Activated CD8-positive, alpha-beta memory T cell treated with anti-CD3 and anti-CD28 coated beads, Interleukin-2, amount 50 U/mL, for 4 hours (primary cell): ENCODE results near the gene BMPR1B.

Experiments used
- DNase-seq: peaks from one replicate; pipeline ENCODE4 v3.0.0-alpha.2; 2020

The BMPR1B gene

DNA sequence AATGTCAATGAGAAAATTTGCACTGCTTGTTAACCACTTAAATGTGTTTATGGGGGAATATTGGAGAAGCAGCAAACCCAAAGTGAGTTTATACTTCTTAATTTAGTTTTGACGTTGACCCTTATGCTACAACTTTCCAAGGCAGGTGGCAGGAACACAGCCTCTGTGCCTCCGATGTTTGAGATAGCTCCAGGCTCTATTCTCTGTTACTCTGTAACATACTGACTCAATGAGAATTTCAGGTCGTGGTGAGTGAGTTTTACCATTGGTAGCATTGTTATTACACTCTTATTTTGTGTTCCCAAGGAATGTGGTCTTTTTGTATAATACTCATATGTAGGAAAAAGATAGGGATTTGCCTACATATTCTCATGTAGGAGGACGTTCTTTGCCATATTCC, 210.7 kb downstream of the BMPR1B start:
- no peak for DNase-seq

DNA sequence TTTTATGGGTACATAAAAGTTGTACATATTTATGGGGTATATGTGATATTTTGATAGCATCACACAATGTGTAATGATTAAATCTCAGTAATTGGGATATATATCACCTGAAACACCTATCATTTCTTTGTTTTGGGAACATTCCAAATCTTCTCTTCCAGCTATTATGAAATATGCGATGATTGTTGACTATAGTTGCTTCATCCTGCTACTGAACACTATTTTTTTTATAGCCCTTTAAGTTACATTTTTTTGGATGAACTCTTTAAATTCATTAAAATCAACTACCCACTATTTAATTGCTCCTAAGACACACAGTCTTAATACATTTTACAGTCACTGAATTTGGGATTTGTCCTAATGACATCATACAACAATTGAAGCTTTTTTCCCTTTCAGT, 212.9 kb downstream of the BMPR1B start:
- DNase-seq: no peak

DNA sequence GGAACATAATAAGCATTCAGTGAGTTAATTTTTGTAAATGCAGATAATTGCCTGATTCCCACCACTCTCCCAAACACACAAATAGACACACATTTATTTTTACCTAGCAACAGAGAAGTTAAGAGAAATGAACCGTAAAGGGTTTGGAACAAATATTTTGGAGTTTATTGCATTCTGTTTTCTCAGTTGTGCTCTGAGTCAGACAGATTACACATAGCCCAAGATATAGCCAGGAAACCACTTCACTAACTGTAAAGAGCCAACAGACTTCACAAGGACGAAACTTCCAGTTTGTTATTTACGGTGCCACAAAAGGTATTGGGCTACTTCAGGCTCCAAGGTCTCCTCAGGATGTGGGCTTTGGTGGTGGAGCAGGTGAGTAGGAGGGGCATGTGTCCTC, 217.0 kb downstream of the BMPR1B start:
- DNase-seq: no peak

DNA sequence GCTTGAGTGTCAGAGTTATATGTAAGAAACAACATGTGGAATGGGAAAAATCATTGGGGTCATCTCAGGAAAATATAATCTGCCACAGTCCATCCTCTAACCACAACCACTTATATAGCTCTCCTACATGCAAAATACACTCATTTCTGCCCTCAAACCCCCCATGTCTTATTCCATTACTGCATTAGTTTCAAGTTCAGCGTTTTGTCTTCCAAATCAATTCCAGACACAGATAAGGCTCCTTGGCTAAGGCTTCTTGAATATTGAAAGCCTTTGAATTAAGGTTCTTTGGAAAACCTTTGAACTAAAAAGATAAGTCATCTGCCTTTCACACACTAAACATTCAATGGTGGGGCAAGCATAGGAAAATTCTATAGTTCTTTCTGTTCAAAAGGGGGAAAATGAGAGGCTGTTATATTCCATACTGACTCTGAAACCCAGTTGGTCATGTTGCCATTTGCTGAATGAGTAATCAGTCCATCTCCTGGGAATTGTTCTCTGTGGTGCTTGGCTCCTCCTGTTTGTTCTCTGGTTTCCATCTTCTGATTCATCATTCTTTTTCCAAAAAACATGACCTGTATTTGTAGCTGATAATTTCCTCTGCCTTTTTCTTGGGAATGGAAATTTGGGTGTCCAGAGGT, 218.7 kb downstream of the BMPR1B start:
- no peak for DNase-seq

DNA sequence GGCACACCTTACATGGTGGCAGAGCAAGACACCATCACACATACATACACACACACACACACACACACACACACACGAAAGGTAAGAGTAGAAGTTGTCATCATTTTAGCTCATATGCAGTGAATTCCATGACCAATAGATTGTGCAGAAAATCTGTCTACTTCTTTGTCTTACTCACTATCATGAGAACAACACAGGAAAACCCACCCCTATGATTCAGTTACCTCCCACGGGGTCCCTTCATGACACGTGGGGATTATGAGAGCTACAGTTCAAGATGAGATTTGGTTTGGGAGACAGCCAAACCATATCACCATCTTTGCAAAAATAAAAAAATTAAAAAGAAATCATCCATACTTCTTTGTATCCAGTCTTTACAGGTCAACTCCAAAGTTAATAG, 221.1 kb downstream of the BMPR1B start:
- DNase-seq: no peak

DNA sequence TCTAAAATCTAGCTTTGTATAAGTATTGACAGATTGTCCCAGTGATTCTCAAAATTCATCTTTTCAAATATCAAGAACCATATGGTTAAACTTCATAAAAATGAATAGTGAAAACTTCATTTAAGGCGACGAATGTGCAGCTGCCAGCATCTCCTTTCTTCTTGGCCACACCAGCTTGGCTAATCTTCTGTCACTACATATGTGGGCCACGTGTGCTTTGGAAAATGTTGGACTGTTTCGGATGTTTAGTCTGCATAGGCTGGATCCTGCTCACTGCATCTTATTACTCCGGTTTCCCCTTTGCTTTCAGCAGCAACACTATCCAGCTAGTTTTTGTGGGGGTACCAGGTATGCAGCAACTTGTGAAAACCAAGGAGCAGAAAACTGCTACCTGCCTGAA, 221.9 kb downstream of the BMPR1B start:
- no peak for DNase-seq

DNA sequence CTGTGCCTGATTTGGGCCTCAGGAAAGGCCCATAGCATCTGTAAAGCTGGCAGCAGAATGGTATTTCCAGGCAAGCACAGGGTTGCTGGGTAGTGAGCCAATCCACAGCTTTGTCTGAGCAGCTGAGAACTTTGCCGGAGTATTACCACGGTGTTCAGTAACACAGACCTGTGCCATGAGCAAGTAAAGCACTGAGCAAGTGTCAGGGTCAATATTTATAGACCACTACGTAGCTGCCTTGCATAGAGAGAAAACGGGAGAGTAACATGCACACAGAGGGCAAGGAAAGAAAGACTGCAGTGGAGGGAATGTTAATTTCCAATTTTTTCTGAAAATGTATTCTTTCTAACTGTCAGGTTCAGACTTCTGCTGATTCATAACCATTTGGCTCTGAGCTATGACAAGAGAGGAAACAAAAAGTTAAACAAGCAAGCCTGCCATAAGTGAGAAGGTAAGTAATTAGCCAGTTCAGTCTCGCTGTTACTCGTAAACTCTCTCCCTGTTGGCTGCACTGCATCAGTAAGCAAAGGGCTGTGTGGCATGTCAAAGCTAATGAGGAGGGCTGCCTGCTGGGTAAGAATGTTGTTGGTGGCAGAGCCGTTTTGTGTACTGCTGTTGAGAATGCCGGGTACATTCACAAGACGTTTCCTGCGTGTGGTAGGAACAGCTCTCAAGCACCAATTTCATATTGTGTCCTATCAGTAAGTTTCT, 238.1 kb downstream of the BMPR1B start:
- DNase-seq: no peak

DNA sequence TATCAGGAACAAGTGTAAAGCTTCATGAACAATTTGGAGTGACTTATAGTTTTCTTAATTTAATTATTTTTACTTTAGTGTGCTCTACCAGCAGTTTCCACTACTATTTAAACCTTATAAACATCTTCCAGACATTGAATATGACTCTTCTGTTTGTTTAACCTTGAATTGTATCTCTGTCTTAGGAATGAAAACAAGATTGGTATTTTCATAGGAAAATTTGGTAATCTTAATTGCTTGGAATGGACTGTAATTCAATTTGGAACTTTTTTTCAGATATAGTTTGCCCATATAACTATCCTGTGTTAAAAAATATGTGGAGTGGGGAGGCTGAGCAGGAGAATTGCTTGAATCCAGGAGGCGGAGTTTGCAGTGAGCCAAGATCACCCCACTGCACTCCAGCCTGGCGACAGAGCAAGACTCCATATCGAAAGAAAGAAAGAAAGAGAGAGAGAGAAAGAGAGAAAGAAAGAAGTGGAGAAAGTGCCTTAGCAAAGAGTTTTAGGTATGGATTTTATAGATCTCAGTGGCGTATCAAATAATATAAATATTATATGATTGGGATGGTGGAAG, 242.4 kb downstream of the BMPR1B start:
- no peak for DNase-seq

DNA sequence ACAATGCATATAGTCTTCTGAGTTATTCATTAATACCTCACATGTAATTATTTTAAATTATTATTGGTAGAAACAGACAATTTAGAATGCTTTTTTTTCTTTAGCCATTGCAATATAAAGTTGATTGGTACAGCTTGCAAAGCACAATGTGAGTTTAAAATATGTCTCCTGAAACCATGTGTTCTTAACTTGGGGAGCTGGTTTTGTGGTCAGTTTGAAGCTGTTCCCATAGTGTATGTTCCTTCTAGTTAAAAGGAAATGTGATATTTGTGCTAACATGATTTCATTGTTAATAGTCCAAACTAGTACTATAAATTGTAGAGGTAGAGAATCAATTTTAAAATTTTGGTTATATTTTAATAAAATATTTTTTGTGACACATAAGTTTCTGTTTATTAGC, 247.2 kb downstream of the BMPR1B start:
- no peak for DNase-seq

DNA sequence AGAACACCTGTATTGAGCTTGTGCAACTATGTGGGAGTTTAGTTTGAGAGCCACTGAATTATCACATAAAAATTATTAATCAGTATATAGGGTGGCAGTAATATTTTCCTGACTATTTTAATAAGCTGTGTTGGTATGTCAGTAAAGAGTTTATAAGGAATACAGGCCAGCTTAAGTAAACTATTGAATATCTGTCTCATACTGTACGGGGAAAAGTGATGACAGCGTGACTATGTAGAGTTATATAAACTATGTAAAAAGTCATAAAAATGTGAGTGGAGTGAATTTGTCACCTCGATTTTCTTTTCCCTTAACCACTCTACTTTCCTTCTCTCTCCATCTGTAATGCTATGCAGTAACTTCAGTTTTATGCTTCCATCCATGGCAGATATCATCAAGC, 250.2 kb downstream of the BMPR1B start:
- DNase-seq: no peak

DNA sequence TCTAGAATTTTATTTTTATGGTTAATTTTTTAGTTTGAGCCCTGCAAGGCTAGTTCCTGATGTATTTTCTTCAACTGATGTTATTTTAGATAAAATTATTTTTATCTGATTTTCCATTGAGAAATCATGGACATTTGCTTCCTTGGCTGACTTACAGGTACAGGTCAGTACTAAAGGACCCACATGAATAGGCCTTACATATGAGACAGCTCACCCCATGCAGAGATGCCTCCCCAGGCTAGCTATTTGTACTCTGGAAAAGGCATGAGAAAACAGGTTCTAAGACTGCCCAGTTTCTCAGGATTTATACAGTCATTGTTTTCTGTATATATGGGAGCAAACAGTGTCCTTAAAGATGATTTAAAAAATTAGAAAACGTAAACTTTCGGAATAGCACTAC, 255.5 kb downstream of the BMPR1B start:
- DNase-seq: no peak

DNA sequence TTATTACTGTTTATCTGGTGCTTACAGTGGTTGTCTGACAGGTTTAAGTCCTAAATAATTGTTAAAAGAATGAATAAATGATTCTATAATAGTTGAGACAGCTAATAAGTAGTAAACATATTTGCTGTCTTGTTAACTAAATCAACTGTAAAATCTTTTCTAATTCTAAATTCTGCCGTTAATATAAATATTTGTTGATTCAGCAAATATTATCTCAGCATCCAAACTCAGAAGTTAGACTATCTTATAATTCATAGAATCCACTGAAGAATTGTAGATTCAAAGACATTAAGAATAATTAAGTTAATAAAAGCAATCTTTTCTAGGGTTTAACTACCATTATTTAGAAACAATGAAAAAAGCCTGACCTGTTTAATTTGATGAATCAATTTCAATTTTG, 256.3 kb downstream of the BMPR1B start:
- DNase-seq: no peak

DNA sequence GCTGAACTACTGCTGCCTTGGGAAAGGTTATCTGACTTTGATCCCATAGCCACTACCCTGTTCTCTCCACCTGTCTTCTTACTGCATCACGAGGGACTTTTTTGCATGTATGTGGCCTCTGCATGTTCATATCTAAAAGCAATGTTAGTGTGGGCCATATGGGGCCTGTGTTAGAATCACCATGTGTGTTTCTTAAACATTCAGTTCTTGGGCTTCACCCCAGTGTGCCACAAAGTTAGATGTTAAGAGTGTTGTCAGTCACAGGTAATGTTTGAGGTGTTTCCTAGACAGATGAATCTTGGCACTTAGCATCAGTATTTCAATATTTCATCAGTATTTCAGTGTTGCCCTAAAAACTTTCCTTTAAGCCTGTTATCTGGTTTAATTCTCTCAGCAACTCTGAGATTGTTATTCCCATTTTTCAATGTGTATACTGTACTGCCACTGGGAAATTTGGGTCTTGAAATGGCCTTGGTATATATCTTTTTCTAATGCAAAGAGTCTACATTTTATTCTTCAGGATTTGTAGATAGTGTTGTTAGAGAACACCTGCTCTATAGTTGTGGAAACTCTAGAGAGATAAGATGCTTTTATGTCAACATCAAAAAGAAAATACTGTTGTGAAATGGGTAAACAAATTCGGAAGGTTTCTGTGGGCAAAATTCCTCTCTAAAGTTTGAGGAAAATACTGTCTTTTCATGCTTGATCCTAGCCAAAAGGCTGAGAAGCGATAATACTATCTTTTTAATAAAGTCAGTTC, 259.7 kb downstream of the BMPR1B start:
- no peak for DNase-seq

DNA sequence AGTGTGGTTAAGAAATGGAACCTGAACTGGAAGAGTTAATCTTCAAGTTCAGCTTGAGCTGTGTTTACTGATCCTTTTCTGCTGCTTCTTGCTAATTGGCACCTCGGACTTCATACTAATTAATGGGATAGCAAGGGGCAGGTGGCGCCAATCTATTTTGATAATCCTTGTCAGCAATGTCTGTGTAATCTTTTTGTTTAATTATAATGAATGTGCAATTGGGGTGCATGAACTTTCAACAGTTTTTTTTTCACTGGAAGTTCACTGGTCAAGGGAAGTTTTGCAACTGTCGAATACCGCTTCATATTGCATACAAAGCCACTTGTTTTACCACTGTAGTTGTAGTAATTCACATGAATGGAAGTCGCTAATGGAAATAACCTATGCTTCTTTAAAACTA, 261.0 kb downstream of the BMPR1B start:
- no peak for DNase-seq

DNA sequence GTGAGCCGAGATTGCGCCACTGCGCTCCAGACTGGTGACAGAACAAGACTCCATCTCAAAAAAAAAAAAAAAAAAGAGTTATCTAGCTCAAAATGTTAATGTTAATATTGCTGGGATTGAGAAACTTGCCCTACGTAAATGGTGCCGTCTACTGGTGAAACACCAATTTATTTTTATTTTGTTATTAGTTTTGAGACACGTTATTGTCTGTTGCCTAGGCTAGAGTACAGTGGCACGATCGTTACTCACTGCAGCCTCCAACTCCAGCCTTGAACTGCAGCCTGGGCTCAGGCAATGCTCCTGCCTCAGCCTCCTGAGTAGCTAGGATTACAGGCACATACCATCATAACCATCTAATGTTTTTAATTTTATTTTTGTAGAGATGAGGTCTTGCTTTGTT, 262.8 kb downstream of the BMPR1B start:
- DNase-seq: no peak

DNA sequence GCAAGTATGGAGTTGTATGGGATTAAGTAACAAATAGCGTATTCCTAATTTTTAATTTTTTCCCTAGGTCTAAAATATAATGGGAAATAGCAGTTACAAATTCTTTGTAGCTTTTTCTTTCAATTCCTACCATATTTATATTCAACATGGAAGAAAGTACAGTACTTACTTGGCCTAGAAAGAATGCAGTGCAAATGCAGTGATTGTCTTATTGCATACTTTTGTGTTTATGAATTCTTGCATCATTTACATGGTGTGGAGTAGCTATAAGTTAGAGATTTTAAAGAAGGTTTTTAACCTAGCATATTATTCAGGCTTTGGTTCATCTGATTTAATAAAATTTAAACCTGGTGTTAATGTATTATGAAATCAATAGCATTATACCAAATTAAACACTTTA, 263.3 kb downstream of the BMPR1B start:
- no peak for DNase-seq

DNA sequence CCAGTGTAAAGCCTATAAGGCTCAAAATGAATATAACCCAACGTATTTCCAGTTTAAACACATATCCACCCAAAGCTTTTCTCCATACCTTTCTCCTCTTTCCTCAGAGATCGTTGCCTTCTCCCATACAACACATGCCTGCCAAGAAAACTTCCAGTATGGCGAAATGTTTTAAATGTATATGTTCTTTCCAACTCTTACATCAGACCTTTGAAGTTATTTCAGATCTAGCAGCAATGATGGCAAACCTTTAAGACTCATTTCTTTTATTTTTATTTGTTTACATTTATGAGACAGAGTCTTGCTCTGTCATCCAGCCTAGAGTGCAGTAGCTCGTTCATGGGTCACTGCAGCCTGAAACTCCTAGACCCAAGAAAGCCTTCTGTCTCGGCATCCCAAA, 265.4 kb downstream of the BMPR1B start:
- no peak for DNase-seq

DNA sequence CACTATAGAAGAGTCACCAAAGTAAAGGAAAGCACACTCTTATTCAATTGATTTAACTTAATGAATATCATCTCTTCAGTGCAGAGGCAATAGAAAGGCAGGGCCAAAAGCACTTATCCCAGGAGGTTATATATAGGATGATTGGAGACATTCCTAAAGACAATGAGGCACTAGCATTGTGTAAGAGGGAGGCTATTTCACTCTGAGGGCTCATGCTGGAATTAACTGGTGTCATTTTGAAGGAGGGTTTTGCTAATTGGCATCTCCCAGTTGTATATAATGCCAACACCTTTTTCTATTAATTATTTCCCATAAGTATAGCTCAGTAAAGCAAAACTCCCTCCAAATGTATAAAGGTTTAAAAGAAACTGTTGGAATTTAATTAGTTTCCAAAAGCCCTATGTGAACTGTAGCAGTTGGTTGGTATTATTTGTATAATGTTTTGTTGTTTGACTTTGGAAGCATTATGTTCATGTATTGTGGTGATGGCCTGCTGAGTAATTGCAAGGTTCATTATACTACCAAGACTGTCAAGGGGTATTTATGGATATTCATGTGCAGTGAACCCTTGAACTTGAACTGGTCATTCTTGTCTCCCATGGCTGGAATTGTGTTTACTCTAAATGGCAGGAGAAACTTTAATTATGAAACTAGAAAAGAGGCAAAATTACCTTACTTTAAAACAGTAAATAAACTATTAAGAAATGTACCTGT, 270.3 kb downstream of the BMPR1B start:
- no peak for DNase-seq

DNA sequence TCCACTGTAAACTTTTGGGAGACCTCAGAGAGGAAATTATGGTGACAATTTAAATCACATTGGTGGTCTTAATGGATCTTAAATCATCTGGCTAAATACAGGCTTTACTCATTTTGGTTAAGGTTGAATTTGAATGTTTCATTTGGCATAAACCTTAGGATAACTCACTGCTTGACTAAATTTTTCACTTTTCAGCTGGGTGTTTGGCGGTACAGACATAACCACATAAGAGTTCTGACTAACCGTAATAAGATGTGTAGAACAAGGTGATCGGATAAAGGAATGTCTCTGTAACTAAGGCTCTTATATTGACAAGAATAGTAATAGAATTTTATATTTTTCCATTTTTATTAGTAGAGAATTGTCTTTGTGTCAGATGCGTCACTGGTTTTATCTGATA, 281.0 kb downstream of the BMPR1B start:
- DNase-seq: no peak

DNA sequence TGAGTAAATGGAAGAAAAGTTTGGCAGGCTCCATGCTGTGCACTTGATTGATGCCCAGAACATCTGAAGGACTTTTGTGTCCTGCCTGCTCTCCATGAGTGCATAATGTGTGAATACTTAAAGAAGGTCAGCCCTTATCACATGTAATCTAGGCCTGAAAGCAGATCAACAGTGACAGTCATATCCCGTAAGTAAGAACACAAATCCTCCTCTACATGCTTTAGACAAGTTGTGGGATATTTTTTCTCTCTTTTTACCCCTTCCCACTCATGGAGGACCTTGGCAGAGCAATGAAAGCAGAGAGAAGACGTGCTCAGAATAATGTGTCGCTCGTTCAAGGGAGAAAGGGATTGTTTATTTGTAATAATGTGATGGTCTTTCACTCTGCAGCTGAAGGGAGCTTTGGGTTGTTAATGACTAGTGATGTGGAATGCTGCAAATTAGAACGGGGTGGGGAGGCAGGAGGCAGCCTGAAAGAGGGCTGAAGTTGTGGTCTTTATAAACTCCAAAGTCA, 286.6 kb downstream of the BMPR1B start:
- DNase-seq: no peak

DNA sequence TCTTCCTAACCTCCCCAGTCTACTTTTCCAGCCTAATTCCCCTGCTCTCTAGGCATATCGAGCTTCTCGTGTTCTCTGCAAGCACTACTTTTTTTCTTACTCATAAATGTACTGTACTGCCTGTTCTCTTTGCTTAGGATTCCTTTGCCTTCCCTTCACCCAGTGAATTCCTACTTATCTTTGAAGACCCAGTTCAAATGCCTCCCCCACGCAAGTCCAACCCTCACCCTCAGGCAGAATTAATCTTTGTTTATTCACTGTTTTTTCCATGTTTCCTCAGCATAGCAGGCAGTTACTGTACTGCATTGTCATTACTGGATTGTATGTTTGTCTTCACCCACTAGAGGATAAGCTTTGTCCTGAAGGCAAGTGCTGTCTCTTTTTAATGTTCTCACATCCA, 287.7 kb downstream of the BMPR1B start:
- no peak for DNase-seq

DNA sequence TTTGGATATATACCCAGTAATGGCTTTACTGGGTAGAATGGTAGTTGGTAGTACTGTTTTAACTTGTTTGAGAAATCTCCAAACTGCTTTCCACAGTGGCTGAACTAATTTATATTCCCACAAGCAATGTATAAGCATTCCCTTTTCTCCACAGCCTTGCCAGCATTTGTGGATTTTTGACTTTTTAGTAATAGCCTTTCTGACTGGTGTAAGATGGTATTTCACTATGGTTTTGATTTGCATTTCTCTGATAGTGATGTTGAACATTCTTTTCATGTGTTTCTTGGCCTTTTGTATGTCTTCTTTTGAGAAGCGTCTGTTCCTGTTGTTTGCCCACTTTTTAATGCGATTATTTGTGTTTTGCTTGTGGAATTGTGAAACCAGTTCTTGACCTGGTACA, 290.5 kb downstream of the BMPR1B start:
- no peak for DNase-seq
